Lung (tissue), 12 donors: Measurements from ENCODE around the gene CREG2. TPM values are rescaled to one million over a fixed set of nuclear protein-coding genes. Genes with fewer than 3 reads are reported as not detected.

Source experiments
- ATAC-seq: fragments of 200-7000 bp; cut with Tn5 transposase; one replicate; pipeline ENCODE4 v1.9.1; 2020; ENCODE audit warnings: moderate number of reproducible peaks; ENCODE audit not compliant: insufficient read depth, low FRiP score
- DNase-seq, 3 donors: peaks; one replicate each; pipeline ENCODE4 v3.0.0-alpha.2; 2013 to 2017
- H3K27ac ChIP-seq, 2 donors: one replicate each; pipeline ENCODE4 v1.5.1; 2013; ENCODE audit warnings: mild to moderate bottlenecking in 2 of 2, moderate library complexity in 2 of 2, control low read depth in 1 of 2, inconsistent platforms in 1 of 2, low read depth in 1 of 2, low read length in 1 of 2
- H3K27me3 ChIP-seq, 3 donors: one replicate each; pipeline ENCODE4 v1.5.1; 2013; ENCODE audit warnings: low read length in 2 of 3; ENCODE audit not compliant: control insufficient read depth in 3 of 3, insufficient read depth in 3 of 3
- H3K36me3 ChIP-seq, 4 donors: one replicate each; pipeline ENCODE4 v1.5.1; 2013; ENCODE audit warnings: low read length in 4 of 4, mild to moderate bottlenecking in 1 of 4, moderate library complexity in 1 of 4; ENCODE audit not compliant: control insufficient read depth in 4 of 4, insufficient read depth in 4 of 4
- H3K4me1 ChIP-seq, 5 donors: one replicate each; pipeline ENCODE4 v1.5.1; 2013; ENCODE audit warnings: low read length in 5 of 5, mild to moderate bottlenecking in 2 of 5, moderate library complexity in 1 of 5; ENCODE audit not compliant: control insufficient read depth in 5 of 5, insufficient read depth in 5 of 5
- H3K4me3 ChIP-seq: one replicate; pipeline ENCODE4 v1.5.1; 2013; ENCODE audit warnings: mild to moderate bottlenecking, control low read depth, moderate library complexity
- H3K9ac ChIP-seq, 2 donors: one replicate each; pipeline ENCODE4 v1.5.1; 2013; ENCODE audit warnings: low read length in 2 of 2, control low read depth in 1 of 2; ENCODE audit not compliant: insufficient read depth in 1 of 2
- H3K9me3 ChIP-seq, 4 donors: one replicate each; pipeline ENCODE4 v1.5.1; 2013; ENCODE audit warnings: low read length in 3 of 4, mild to moderate bottlenecking in 1 of 4, moderate library complexity in 1 of 4; ENCODE audit not compliant: control insufficient read depth in 4 of 4, insufficient read depth in 3 of 4
- CTCF ChIP-seq: IDR thresholded peaks from 2 replicates; pipeline ENCODE4 v1.5.1; 2012; ENCODE audit warnings: mild to moderate bottlenecking; ENCODE audit errors: control extremely low read depth, extremely low read depth
- WGBS, 2 donors: extraction: QIAGEN DNeasy Blood & Tissue Kit; methylation state at CpG; one replicate each; pipeline ENCODE4 v1.1.7; 2013; 5-methylcytosine and 5-hydroxymethylcytosine counted together
- polyA plus RNA-seq, 2 donors: library from polyadenylated mRNA; stranded (reverse); fragments of 200-250 nt; gene quantifications; one replicate each; pipeline ENCODE4 v1.2.1, GENCODE V29; 2013
- total RNA-seq, 2 donors: library from RNA; depleted of rRNA in 1 of 2; stranded (reverse); fragments of >200 nt in 1 of 2; gene quantifications; one replicate each; pipeline ENCODE4 v1.2.1, GENCODE V29; 2014 to 2021
- donor health status: control.
- donor health status: control.
- donor health status: Bipolar disorder and iron deficiency.
- donor health status: healthy.
- donor health status: DM: yes; HTN: yes; CAD: no.

Gene CREG2
- total and polyA plus RNA-seq, 4 donors = 0.06 to 0.67 (median 0.08) TPM; not detected in 1

GRCh38 chr2:101395545-101396315 lies 8.4 kb upstream of the CREG2 start:
- Histone ChIP-seq H3K9me3 (no peaks in the 10 kb centered on the region), H3K4me1 (no peaks in the 10 kb centered on the region), H3K4me3 (no peak overlapping the region), H3K27ac (no peak overlapping the region), H3K27me3 (peaks cover 0 to 19% (median 7%) of the 10 kb centered on the region in 3 donors), H3K9ac (no peak overlapping the region), H3K36me3 (no peaks in the 10 kb centered on the region)
- DNase-seq = no peak
- TF ChIP-seq CTCF = no peak
- ATAC-seq = no peak
- WGBS, 2 donors = 92 to 94% methylated on average over 6 of the region's 6 CpGs

DNA sequence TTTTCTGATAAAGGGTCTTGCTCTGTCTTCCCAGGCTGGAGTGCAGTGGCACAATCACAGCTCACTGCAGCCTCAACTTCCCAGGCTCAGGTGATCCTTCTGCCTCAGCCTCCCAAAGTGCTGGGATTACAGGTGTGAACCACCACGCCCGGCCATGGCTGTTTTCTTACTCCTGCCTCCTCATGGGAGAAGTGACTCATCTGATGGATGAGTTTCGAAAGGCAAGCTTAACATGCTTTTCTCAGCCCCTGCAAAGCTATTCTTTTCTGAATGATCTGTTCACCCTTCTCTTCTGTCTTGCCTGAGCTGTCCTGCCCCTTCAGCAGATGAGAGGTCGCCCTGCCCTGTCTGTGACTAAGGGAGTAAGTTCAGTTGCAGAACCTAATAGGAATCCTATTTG lies 929 bp upstream of the CREG2 start:
- H3K4me3 ChIP-seq = no peak overlapping the region
- ATAC-seq = no peak
- peaks cover 0 to 48% (median 43%) of the 10 kb centered on the region in 3 donors for H3K27me3 ChIP-seq
- H3K4me1 ChIP-seq = peaks cover 0 to 14% (median 0%) of the 10 kb centered on the region in 5 donors
- H3K9me3 ChIP-seq = no peaks in the 10 kb centered on the region
- DNase-seq = no peak
- H3K9ac ChIP-seq = no peak overlapping the region
- no peak for TF ChIP-seq CTCF
- H3K27ac ChIP-seq = no peak overlapping the region
- 55 to 64% methylated on average over 4 of the region's 4 CpGs for WGBS, 2 donors
- no peaks in the 10 kb centered on the region for H3K36me3 ChIP-seq

DNA sequence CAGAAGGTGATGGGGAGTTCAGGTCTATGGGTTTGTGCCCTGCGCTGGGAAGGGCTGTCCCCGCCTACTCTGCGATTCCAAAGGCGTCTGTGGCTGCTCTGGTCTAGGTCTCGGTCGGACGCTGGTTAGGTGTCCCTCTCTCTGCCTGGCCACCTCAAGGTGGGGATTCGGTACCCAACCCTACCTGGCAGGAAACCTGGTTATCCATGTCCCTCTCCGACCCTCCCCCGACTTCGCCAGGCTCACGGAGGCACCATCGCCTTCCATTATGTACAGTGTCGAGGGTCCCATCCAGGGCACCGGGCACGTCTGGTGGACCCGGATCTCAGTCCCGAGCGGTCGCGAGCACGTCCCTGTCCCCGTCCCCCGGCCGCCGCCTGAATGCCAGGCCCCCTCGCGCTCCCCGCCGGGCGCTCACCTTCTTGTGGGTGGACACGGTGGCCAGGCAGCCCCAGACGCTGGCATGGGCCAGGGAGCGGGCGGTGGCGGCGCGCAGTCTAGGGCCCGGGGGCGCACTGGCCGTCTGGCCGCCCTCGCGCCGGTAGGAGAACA lies 628 bp downstream of the CREG2 start:
- ATAC-seq = peak; percentile 34
- no peaks in the 10 kb centered on the region for H3K9me3 ChIP-seq
- H3K36me3 ChIP-seq = no peaks in the 10 kb centered on the region
- no peak overlapping the region for H3K9ac ChIP-seq
- no peak overlapping the region for H3K4me3 ChIP-seq
- no peak for DNase-seq
- H3K27me3 ChIP-seq = peaks cover 0 to 48% (median 42%) of the 10 kb centered on the region in 3 donors
- peaks cover 0 to 14% (median 0%) of the 10 kb centered on the region in 5 donors for H3K4me1 ChIP-seq
- TF ChIP-seq CTCF = no peak
- no peak overlapping the region for H3K27ac ChIP-seq
- WGBS, 2 donors = 3 to 6% methylated on average over 30 to 45 of the region's 45 CpGs
